Measurements from ENCODE around the gene PRKX. TPM values are rescaled to one million over a fixed set of nuclear protein-coding genes. Genes with fewer than 3 reads are reported as not detected.

Gene PRKX
- total and polyA plus RNA-seq, 2 of the 4 experiments (the other 2 are of a cell fraction): 7.2 to 14.9 TPM

Small RNAs within 50 kb of the gene (microRNA-seq; reads per million reads assigned to microRNA genes)
- gene RF00019 (ENCODE audit: insufficient read depth, insufficient read length) (not detected), gene RNU6-114P (ENCODE audit: insufficient read depth, insufficient read length) (not detected)

Small RNAs within 50 kb of the gene (small RNA-seq; reads per million reads assigned to genes)
- gene RF00019 (0 reads per million in 5 experiments), gene RNU6-114P (0 to 1.8 (median 0) reads per million in 5 experiments)
